Smooth muscle cell of the pulmonary artery (primary cell): ENCODE measurements around the gene PEPD. TPM values are rescaled to one million over a fixed set of nuclear protein-coding genes. Genes with fewer than 3 reads are reported as not detected.

ENCODE experiments used
- total RNA-seq: library from RNA; depleted of rRNA; stranded (reverse); fragments of >200 nt; gene quantifications from 2 replicates; pipeline ENCODE4 v1.2.3, GENCODE V29; 2014

The PEPD gene
- 43.3 and 67.3 TPM in 2 replicates for total RNA-seq

GRCh38 chr19:33521480-33522370 is at the start of gene PEPD:
Gene PEPD, minus strand, starts transcription at chr19:33521791. Its CDS starts 31 bp downstream, at chr19:33521760.

GRCh38 chr19:33373453-33374235 is 147.9 kb downstream of the PEPD start, which contains the start of gene CEBPG:
Gene CEBPG, plus strand, starts transcription at chr19:33373709. Its CDS starts 5,531 bp downstream, at chr19:33379240.

Other genes starting within 250 kb of the PEPD start
- gene CEBPA, start 219.3 kb downstream of the PEPD start, total RNA-seq = 0.07 and 0.13 TPM in 2 replicates
- gene CEBPG, start 148.1 kb downstream of the PEPD start, total RNA-seq = 21.0 and 30.6 TPM in 2 replicates
- gene CHST8, start 100.2 kb upstream of the PEPD start, total RNA-seq = not detected in 2 replicates